GM19240 (cell line): ENCODE results near the gene PMM2.
A peak's percentile ranks its signal among the peaks of the same experiment; 100 is the strongest.
"Not testable (repeated sequence)": the region's sequence is repeated elsewhere in the genome, so short reads cannot be mapped to it uniquely, and the experiment has no call there.

Experiments used
- DNase-seq: peaks from one replicate; pipeline ENCODE4 v3.0.0; 2011; ENCODE audit warnings: low spot score; ENCODE audit not compliant: insufficient read length

PMM2 gene

GRCh38 chr16:8866118-8866883 is 68.7 kb downstream of the PMM2 start:
- no peak for DNase-seq

GRCh38 chr16:8866884-8867215 is 69.2 kb downstream of the PMM2 start:
- DNase-seq, result no peak

GRCh38 chr16:8867216-8867931 is 69.7 kb downstream of the PMM2 start:
- no peak for DNase-seq

- DNase-seq, result no peak
Observed at GRCh38 chr16:8867932-8868415, 70.3 kb downstream of the PMM2 start.

GRCh38 chr16:8868416-8869211 is 71.0 kb downstream of the PMM2 start, which contains the start of gene CARHSP1:
CARHSP1 (minus strand) TSS chr16:8869006; CDS start chr16:8859328, 9,678 bp downstream.
- DNase-seq, result peak; percentile 88

- no peak for DNase-seq
Observed at GRCh38 chr16:8869212-8869987, 71.8 kb downstream of the PMM2 start.

GRCh38 chr16:8869988-8870241 is 72.3 kb downstream of the PMM2 start:
- DNase-seq, result not testable (repeated sequence)

GRCh38 chr16:8872071-8872470 is 74.4 kb downstream of the PMM2 start:
- DNase-seq, result no peak

GRCh38 chr16:8872967-8873865 is 75.6 kb downstream of the PMM2 start:
- DNase-seq, result no peak

GRCh38 chr16:8873866-8874195 is 76.2 kb downstream of the PMM2 start:
- DNase-seq, result not testable (repeated sequence)

- DNase-seq, result no peak
Observed at GRCh38 chr16:8874388-8874787, 76.7 kb downstream of the PMM2 start.

- not testable (repeated sequence) for DNase-seq
Observed at GRCh38 chr16:8875317-8875716, 77.7 kb downstream of the PMM2 start.

GRCh38 chr16:8877894-8878522 is 80.4 kb downstream of the PMM2 start:
- no peak for DNase-seq

GRCh38 chr16:8878523-8878911 is 80.9 kb downstream of the PMM2 start:
- DNase-seq, result no peak

GRCh38 chr16:8880839-8881510 is 83.3 kb downstream of the PMM2 start:
- no peak for DNase-seq

GRCh38 chr16:8882041-8882617 is 84.5 kb downstream of the PMM2 start, which contains the start of gene LITAFD:
LITAFD (plus strand) TSS chr16:8882351; CDS start chr16:8884356, 2,005 bp downstream.
- no peak for DNase-seq

GRCh38 chr16:8882725-8883377 is 85.2 kb downstream of the PMM2 start:
- DNase-seq, result no peak
